GM12801 (cell line): ENCODE data around the gene TCF7L2.

Source experiments
- TF ChIP-seq, protein P1 (sequence below): IDR thresholded peaks from one replicate; pipeline ENCODE4 v1.5.1; 2011; ENCODE audit warnings: control low read depth; ENCODE audit not compliant: insufficient read length; ENCODE audit errors: extremely low read depth

TCF7L2 gene

DNA sequence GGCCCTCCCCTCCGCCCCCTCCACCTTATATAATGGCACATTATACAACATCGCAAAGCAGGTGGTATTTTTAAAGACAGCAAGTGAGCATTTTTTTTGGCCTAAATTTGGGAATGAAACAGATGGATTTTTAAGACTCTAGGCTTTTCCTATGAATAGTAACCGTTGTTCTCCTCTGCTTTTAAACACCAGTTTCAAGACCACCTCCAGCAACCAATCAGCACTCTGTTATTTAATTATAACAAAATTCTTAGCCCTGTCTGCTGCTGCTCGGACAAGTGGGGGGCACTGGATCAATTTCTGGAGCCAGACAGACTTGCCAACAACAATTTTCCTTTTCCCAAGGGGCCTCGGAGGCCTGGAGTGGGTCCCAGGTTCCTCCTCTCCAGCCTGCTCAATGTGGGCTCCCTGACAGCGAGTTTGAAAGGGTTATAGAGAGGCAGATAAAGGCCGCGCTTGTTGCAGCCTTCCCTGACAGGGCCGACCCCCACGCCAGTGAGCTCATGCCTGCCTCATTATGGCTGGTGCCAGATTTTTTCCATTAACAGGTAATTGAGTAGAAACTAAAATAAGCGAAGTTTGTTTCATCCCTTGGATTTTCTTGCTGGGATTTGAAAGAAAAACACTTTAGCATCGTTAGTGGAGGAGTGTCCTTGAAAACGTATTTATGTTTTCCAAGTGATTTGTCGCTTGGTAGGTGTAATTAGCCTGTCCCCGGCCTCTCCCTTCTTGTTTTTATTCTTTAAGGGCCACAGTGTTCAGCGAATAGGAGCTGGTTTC, 227.3 kb downstream of the TCF7L2 start:
- TF ChIP-seq, protein P1, sequence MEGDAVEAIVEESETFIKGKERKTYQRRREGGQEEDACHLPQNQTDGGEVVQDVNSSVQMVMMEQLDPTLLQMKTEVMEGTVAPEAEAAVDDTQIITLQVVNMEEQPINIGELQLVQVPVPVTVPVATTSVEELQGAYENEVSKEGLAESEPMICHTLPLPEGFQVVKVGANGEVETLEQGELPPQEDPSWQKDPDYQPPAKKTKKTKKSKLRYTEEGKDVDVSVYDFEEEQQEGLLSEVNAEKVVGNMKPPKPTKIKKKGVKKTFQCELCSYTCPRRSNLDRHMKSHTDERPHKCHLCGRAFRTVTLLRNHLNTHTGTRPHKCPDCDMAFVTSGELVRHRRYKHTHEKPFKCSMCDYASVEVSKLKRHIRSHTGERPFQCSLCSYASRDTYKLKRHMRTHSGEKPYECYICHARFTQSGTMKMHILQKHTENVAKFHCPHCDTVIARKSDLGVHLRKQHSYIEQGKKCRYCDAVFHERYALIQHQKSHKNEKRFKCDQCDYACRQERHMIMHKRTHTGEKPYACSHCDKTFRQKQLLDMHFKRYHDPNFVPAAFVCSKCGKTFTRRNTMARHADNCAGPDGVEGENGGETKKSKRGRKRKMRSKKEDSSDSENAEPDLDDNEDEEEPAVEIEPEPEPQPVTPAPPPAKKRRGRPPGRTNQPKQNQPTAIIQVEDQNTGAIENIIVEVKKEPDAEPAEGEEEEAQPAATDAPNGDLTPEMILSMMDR = no peak

DNA sequence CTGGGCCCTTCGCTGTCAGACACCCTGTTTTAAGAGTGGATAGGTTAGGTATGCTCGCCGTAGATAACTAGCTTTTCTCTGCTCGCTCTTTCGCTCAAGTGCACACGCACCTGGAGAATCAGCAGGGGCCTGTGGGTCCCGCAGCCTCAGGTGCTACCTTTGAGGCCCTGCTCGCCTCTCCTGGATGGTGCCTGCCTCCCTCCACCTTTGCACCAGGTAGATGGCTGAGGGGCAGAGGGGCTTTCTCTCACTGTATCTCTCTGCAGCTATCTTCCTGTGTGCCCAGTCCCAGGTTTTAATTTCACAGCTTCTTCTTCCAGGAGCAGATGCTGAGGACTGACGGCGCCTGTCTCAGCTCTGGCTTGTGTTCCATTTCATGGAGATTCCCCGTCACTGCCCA, 227.9 kb downstream of the TCF7L2 start:
- TF ChIP-seq, protein P1 = no peak

DNA sequence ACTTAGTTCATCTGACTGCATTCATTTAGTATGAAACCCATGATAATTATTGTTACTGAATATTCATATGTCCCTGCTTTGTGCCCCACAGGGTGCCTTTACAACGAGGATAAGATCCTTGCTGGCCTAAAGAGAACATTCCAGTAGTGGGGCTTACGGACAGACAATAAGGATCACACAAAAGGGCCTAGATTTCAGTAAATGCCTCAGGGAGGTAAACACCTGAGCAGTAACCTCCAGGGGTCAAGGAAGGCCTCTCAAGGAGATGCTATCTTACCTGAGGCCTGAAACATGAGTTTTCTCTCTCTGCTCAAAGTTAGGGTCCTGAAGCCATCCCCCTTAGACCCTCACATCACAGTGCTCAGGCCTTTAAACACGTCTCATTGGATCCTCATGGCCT, 228.7 kb downstream of the TCF7L2 start:
- TF ChIP-seq, protein P1 = no peak

DNA sequence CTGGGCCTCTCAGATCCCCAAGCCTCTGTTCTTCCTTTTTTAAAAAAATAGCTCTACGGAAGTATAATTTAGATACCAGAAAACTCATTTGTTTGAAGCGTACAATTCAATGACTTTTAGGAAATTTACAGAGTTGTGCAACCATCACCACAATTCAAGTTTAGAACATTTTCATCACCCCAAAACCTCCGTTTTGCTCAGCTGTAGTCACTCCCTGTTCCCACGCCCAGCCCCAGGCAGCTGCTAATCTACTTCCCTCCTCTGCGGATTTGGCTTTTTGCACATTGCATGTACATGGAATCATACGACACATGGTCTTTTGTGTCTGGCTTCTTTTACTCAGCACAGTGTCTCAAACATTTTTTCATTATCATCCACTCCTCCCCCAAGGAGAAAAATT, 229.2 kb downstream of the TCF7L2 start:
- TF ChIP-seq, protein P1 = no peak

DNA sequence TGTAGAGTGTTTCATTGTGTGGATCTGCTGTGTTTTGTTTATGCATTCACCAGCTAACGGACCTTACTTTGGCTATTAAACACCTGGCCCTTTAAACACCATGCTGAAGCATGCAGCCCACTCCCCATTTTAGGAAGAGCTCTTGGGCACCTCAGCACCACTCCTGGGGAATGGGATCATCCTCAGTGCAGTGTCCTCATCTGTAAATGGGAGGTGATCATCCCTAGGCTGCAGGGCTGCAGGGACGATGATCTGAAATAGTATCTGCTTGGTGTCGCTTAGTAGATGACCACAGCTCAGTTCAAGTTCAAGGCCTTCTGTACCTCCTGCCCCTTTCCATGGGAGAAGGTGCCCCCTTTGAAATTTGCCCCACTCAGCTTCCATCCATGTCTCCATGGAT, 229.9 kb downstream of the TCF7L2 start:
- TF ChIP-seq, protein P1 = no peak

DNA sequence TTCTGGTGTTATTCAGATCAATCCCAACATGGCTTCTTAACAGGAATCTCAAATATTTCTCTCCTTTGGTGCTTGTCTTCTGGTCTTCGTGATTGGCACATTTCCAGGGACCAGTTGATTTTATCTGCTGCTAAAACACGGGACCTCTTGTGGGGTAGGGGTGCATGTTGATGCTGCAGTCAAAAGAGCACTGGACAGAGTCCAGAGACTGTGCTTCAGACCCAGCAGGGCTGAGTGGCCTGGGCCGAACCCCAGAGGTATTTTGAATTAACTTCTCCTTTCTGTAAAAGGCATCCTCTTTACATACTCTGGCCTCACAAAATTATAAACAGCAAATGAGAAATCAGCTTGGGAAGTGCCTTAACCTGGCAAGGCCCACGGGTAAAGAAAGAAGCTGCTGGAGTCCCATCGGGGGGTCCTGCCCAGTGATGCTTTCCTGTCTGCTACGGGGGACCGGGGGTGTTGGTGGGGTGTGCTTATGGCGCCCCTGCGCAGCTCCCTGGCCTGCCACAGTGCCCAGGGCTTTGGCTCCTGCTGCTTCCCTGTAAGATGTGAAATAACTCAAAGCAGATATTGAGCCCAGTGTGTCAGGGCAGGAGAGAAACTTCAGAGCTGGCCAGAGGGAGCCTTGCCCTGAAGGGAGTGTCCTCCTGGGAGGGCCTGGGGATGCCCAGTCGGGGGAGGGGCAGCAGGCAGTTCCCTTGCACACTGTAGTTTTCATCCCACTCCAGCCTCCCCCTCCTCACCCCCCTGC, 230.5 kb downstream of the TCF7L2 start:
- TF ChIP-seq, protein P1 = no peak

DNA sequence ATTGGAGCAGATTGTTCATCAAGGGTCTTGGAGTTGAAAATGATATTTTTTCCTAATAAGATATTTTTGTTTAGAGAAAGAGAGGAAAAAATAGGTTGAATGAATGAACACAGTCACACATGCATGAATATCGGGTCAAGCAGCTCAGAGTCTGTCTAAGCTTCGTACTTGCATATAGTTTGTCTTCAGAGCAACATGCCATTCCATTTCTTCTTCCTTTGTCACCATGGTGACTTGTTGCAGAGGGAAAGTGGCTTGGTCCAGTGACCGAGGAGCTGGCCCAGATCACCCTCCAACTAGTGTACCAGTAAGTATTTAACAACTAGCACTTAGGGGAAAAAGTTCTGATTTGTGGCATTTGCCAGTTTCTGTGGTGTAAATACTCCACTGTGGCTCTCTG, 232.1 kb downstream of the TCF7L2 start:
- TF ChIP-seq, protein P1 = no peak
